GM10266 (cell line): ENCODE measurements around the gene HRAS.

ENCODE experiments used
- DNase-seq: peaks from one replicate; pipeline ENCODE4 v3.0.0; 2012; ENCODE audit errors: extremely low spot score
- TF ChIP-seq, protein P1 (sequence below): IDR thresholded peaks from 2 replicates; pipeline ENCODE4 v1.5.1; 2012; ENCODE audit warnings: mild to moderate bottlenecking, low read depth; ENCODE audit not compliant: control insufficient read depth, insufficient read depth; ENCODE audit errors: missing control alignments

The HRAS gene

DNA sequence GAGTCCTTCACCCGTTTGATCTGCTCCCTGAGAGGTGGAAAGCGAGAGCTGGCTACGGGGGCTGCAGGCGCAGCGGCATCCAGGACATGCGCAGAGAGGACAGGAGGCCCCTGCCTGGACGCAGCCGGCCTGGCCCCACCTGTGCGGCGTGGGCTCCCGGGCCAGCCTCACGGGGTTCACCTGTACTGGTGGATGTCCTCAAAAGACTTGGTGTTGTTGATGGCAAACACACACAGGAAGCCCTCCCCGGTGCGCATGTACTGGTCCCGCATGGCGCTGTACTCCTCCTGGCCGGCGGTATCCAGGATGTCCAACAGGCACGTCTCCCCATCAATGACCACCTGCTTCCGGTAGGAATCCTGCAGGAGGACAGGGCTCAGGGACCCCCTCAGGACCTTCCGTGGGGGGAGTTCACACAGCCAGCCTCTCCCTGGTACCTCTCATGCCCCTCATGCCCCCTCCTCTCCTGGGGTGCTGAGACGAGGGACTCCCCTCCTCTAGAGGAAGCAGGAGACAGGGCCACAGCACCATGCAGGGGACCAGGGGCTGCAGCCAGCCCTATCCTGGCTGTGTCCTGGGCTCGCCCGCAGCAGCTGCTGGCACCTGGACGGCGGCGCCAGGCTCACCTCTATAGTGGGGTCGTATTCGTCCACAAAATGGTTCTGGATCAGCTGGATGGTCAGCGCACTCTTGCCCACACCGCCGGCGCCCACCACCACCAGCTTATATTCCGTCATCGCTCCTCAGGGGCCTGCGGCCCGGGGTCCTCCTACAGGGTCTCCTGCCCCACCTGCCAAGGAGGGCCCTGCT is 1.6 kb downstream of the HRAS start:
- TF ChIP-seq, protein P1, sequence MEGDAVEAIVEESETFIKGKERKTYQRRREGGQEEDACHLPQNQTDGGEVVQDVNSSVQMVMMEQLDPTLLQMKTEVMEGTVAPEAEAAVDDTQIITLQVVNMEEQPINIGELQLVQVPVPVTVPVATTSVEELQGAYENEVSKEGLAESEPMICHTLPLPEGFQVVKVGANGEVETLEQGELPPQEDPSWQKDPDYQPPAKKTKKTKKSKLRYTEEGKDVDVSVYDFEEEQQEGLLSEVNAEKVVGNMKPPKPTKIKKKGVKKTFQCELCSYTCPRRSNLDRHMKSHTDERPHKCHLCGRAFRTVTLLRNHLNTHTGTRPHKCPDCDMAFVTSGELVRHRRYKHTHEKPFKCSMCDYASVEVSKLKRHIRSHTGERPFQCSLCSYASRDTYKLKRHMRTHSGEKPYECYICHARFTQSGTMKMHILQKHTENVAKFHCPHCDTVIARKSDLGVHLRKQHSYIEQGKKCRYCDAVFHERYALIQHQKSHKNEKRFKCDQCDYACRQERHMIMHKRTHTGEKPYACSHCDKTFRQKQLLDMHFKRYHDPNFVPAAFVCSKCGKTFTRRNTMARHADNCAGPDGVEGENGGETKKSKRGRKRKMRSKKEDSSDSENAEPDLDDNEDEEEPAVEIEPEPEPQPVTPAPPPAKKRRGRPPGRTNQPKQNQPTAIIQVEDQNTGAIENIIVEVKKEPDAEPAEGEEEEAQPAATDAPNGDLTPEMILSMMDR: no peak
- DNase-seq: no peak

DNA sequence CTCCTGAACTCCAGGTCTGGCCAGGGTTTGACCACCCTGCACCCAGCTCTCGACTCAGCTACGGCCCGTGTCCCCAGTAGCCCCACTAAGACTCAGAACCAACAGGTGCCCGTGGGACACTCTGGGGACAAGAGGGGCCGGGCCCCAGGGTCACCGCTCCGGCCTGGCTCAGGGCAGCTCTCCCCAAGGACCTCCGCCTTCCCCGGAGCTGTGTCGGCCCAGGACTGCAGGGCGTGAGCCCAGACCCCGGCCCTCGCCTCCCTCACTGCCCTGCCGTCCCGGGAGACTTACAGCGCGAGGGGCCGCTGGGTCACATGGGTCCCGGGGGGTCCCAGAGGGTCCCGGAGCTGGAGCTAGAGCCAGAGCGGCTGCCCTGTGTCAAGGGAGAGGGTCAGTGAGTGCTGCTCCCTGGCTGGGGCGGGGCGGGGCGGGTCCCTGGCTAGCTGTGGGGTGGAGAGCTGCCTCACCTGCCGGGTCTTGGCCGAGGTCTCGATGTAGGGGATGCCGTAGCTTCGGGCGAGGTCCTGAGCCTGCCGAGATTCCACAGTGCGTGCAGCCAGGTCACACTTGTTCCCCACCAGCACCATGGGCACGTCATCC is 2.3 kb downstream of the HRAS start:
- no peak for DNase-seq
- TF ChIP-seq, protein P1: no peak

DNA sequence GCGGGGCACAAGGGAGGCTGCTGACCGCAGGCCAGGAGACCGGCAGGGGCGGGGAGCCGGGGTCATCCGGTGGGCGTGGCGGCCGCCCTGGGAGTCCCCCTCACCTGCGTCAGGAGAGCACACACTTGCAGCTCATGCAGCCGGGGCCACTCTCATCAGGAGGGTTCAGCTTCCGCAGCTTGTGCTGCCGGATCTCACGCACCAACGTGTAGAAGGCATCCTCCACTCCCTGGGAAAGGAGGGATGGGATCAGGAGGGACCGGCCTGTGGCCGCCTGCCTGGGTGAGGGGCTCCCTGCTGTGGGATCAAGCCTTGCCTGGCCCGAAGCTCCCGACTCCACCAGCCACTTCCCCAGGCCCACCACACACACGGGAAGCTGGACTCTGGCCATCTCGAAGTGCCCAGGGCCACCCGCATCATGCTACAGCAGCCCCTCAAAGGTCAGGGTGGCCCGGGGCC is 2.8 kb downstream of the HRAS start:
- TF ChIP-seq, protein P1: no peak
- no peak for DNase-seq

DNA sequence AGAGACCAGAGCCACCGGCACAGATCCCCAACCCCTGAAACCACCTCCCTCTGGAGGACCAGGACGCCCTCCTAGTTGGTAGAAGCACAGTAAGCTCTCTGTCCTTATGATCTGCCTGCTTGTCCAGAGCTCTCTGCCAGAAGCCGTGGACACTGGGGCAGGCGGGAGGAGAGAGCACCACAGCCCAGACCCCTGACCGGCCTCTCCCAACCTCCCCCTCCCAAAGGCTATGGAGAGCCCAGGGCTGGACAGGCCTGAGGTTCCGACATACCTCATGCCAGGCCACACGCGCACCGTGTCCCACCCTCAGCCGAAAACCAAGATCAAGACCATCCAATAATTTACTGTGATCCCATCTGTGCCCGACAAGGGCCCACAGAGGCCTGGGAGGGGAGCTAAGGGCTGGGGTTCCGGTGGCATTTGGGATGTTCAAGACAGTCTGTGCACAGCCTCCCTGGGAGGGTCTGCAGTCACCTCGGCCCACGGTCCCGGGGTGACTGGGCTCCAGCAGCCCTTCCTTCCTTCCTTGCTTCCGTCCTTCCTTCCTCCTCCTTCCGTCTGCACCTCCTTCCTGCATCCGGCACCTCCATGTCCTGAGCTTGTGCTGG is 3.4 kb downstream of the HRAS start:
- TF ChIP-seq, protein P1: no peak

DNA sequence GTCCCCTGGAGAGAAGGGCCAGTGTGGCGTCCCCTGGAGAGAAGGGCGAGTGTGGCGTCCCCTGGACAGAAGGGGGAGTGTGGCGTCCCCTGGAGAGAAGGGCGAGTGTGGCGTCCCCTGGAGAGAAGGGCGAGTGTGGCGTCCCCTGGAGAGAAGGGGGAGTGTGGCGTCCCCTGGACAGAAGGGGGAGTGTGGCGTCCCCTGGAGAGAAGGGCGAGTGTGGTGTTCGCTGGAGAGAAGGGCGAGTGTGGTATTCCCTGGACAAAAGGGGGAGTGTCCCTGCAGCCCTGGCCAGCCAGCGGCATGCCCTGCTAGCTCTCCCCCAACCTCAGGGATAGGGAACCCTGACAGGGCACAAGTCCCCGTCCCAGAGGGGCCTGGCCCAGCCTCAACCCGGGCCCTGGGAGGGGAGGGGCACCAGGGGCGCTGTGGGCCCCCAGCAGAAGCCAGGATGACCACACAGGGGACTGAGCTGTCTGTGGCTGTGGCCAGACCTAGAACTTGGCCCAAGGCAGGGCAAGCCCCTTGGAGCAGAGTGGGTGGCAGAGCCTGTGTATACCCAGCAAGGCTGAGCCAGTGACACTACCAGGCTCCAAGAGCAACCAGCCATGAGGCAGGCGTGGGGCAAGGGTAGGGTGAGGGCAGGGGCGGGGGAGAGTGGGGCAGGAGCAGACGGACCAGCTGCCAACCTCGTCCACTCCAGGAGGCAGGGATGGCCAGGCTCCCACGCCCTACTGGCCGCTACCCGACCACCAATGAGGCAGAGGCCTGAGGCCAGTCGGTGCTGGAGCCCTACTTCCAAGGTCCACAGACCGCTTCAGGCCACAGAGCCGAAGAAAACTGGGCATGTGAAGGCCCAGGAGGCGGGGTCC is 4.2 kb downstream of the HRAS start:
- TF ChIP-seq, protein P1: no peak
- DNase-seq: no peak

More for the DNA sequence above, 3.4 kb downstream of the HRAS start:
- DNase-seq: no peak

DNA sequence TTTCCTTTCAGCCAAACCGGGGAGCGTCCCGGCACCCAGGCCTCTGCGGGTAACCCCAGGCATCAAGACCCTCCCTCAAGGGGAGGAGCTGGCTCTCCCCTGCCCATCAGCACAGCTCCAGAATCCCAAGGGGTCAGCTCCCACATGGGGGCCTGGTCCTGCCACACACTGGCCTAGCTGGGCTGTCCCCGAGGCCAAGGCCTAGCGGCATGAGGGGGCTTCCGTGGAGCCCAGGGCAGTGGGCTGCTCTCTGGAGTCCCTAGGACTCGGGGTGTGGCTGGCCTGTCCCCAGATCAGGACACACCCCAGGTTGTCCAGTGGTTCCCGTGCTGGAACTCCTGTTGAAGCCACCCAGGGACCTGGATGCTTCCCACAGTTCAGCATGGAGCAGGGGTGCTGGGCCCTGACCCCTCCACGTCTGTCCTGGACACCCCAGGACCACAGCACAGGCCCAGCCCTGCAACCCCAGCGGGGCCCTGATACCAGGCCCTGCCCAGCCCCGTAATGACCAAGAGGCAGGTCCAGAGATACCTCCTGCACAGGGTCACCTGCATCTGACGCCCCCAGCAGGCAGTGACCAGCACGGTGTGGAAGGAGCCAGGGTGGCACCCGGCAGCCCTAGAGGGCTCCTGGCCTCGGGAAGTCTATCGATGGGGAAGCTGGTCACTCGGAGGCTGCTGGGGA is 5.5 kb downstream of the HRAS start:
- TF ChIP-seq, protein P1: no peak
- DNase-seq: no peak
